Ascending aorta (tissue), 2 donors: ENCODE results near the gene UHMK1. TPM values are rescaled to one million over a fixed set of nuclear protein-coding genes. Genes with fewer than 3 reads are reported as not detected.
A peak's percentile ranks its signal among the peaks of the same experiment; 100 is the strongest.
"Not testable (repeated sequence)": the region's sequence is repeated elsewhere in the genome, so short reads cannot be mapped to it uniquely, and the experiment has no call there.

Source experiments
- DNase-seq, 2 donors: peaks; one replicate each; pipeline ENCODE4 v3.0.0-alpha.2; 2019; ENCODE audit warnings: low spot score in 2 of 2
- H3K27ac ChIP-seq, 2 donors: fragments of 200-600 bp; sonication (generic); one replicate each; pipeline ENCODE4 v1.5.1; 2016 to 2017; ENCODE audit warnings: mild to moderate bottlenecking in 1 of 2
- H3K27me3 ChIP-seq: fragments of 200-600 bp; sonication (generic); one replicate; pipeline ENCODE4 v1.5.1; 2017
- H3K36me3 ChIP-seq, 2 donors: fragments of 200-600 bp; sonication (generic); one replicate each; pipeline ENCODE4 v1.5.1; 2016
- H3K4me1 ChIP-seq, 2 donors: fragments of 200-600 bp; sonication (generic); one replicate each; pipeline ENCODE4 v1.5.1; 2016 to 2017; ENCODE audit warnings: mild to moderate bottlenecking in 1 of 2
- H3K4me3 ChIP-seq, 2 donors: fragments of 200-600 bp; sonication (generic); one replicate each; pipeline ENCODE4 v1.5.1; 2016 to 2017; ENCODE audit warnings: mild to moderate bottlenecking in 1 of 2
- H3K9me3 ChIP-seq, 2 donors: fragments of 200-600 bp; sonication (generic); one replicate each; pipeline ENCODE4 v1.5.1; 2016
- intact Hi-C: fragments of 100-400 bp; cut with DNase I; formaldehyde crosslinking; loops from one replicate; pipeline ENCODE4 v1.15.1; 2023
- total RNA-seq: library from RNA; depleted of rRNA; stranded (reverse); fragments of >200 nt; gene quantifications from one replicate; pipeline ENCODE4 v1.1.0, GENCODE V29; 2016
- TF ChIP-seq, protein P1 (sequence below), 3 experiments: fragments of 200-600 bp in 2 of 3; fragments of 450-650 bp in 1 of 3; sonication (generic) in 2 of 3; IDR thresholded peaks; one replicate each; pipeline ENCODE4 v1.5.1; 2016 to 2019; ENCODE audit warnings: antibody characterized with exemption in 3 of 3, mild to moderate bottlenecking in 1 of 3, moderate library complexity in 1 of 3

The UHMK1 gene, protein sequence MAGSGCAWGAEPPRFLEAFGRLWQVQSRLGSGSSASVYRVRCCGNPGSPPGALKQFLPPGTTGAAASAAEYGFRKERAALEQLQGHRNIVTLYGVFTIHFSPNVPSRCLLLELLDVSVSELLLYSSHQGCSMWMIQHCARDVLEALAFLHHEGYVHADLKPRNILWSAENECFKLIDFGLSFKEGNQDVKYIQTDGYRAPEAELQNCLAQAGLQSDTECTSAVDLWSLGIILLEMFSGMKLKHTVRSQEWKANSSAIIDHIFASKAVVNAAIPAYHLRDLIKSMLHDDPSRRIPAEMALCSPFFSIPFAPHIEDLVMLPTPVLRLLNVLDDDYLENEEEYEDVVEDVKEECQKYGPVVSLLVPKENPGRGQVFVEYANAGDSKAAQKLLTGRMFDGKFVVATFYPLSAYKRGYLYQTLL
- total RNA-seq = 13.6 TPM

DNA sequence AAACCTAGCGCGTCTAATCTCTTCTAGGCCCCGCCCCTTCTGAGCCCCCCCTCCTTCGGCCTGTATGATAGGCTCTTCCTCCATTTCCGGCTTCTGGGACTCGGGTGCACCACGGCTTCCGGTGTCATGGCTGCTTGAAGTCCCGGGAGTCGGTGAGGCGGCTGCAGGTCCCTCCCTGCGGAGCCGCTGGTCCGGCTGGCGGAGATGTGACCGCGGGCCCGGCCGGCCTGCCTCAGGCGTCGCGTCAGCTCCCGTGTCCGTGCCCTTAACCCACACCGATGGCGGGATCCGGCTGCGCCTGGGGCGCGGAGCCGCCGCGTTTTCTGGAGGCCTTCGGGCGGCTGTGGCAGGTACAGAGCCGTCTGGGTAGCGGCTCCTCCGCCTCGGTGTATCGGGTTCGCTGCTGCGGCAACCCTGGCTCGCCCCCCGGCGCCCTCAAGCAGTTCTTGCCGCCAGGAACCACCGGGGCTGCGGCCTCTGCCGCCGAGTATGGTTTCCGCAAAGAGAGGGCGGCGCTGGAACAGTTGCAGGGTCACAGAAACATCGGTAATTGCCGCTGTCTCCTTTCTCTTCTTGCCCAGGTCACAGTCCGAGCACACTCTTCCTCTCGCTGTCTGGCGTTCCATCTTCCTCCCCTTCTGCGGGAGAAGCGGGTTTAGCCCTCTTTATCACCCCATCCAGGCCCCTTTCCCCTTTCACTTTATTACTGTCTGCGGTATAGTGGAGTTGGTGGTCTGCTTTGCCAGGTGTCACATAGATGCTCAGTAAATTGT lies at the start of gene UHMK1:
UHMK1 (plus strand) TSS at position 96 of the 773 bp plus-strand sequence; CDS start at position 279, 183 bp downstream.
- H3K4me1 ChIP-seq = peaks cover 4 to 11% of the 10 kb centered on the region in 2 donors
- intact Hi-C loops = loop anchor here (5.0 to 10.0 kb wide), 2 partner anchors 64 to 443 kb away; partner anchors contain the start of gene UAP1

DNA sequence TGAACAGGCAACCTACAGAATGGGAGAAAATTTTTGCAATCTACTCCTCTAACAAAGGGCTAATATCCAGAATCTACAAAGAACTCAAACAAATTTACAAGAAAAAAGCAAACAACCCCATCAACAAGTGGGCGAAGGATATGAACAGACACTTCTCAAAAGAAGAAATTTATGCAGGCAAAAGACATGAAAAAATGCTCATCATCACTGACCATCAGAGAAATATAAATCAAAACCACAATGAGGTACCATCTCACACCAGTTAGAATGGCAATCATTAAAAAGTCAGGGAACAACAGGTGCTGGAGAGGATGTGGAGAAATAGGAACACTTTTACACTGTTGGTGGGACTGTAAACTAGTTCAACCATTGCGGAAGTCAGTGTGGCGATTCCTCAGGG lies 43.3 kb upstream of the UHMK1 start:
- not testable (repeated sequence) for H3K36me3 ChIP-seq

More for the DNA sequence above, at the start of gene UHMK1:
- H3K9me3 ChIP-seq = no peaks in the 10 kb centered on the region
- H3K27ac ChIP-seq = peak within 1 kb of the TSS; percentile 96 to 97
- TF ChIP-seq, protein P1, sequence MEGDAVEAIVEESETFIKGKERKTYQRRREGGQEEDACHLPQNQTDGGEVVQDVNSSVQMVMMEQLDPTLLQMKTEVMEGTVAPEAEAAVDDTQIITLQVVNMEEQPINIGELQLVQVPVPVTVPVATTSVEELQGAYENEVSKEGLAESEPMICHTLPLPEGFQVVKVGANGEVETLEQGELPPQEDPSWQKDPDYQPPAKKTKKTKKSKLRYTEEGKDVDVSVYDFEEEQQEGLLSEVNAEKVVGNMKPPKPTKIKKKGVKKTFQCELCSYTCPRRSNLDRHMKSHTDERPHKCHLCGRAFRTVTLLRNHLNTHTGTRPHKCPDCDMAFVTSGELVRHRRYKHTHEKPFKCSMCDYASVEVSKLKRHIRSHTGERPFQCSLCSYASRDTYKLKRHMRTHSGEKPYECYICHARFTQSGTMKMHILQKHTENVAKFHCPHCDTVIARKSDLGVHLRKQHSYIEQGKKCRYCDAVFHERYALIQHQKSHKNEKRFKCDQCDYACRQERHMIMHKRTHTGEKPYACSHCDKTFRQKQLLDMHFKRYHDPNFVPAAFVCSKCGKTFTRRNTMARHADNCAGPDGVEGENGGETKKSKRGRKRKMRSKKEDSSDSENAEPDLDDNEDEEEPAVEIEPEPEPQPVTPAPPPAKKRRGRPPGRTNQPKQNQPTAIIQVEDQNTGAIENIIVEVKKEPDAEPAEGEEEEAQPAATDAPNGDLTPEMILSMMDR (IDR thresholded peaks at IDR 0.05) = no peak
- peaks cover 12 to 18% of the 10 kb centered on the region in 2 donors for H3K36me3 ChIP-seq
- H3K4me3 ChIP-seq = peak within 1 kb of the TSS; percentile 85 to 99
- H3K27me3 ChIP-seq = no peaks in the 10 kb centered on the region
- peak; percentile 71 to 97 for DNase-seq

DNA sequence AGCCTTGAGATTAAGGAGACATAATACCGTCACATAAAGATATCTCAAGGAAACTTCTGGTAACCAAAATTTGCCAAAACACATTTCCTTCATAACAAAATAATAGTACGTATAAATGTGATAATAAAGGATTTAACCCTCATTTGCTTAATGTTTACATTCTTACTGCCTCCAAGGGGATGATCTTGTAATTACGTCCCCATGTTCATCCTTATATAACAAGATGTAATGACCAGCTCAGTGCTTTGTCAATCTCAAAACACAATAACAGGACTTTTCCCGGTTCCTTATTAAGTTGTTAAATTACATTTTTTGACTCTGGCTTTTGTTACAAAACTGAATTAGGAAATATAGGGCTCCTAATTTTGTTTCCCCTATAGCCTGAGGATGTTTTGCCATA lies 41.3 kb upstream of the UHMK1 start:
- no peaks in the 10 kb centered on the region for H3K9me3 ChIP-seq
- no peaks in the 10 kb centered on the region for H3K27me3 ChIP-seq
- H3K27ac ChIP-seq = no peak overlapping the region
- no peaks in the 10 kb centered on the region for H3K4me1 ChIP-seq
- TF ChIP-seq, protein P1 (IDR thresholded peaks at IDR 0.05) = no peak
- DNase-seq = no peak
- no peaks in the 10 kb centered on the region for H3K36me3 ChIP-seq
- intact Hi-C loops = no loop called here
- H3K4me3 ChIP-seq = no peak overlapping the region

More for the DNA sequence above, 43.3 kb upstream of the UHMK1 start:
- H3K4me1 ChIP-seq, H3K27ac ChIP-seq, intact Hi-C loops, DNase-seq, H3K9me3 ChIP-seq, H3K27me3 ChIP-seq, H3K4me3 ChIP-seq: not testable (repeated sequence)

DNA sequence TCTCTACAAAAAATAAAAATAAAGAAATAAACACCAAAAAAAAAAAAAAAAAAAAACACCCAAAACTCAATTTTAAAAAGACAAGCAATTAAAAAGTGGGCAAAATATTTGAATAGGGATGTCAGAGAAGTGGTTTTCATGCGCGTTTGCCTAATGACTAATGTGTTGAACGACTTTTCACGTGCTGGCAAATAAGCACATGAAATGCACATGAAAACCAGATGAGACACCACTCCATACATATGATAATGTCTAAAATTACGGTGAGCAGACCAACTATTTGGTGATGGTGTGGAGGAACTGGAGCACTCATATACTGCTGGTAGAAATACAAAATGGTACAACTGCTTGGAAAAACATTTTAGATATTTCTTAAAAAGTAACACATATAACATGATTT lies 39.4 kb upstream of the UHMK1 start:
- no peaks in the 10 kb centered on the region for H3K36me3 ChIP-seq
- TF ChIP-seq, protein P1 (IDR thresholded peaks at IDR 0.05) = no peak
- H3K9me3 ChIP-seq = no peaks in the 10 kb centered on the region
- intact Hi-C loops = no loop called here
- H3K4me3 ChIP-seq = no peak overlapping the region
- no peaks in the 10 kb centered on the region for H3K4me1 ChIP-seq
- no peaks in the 10 kb centered on the region for H3K27me3 ChIP-seq
- H3K27ac ChIP-seq = no peak overlapping the region
- no peak for DNase-seq

DNA sequence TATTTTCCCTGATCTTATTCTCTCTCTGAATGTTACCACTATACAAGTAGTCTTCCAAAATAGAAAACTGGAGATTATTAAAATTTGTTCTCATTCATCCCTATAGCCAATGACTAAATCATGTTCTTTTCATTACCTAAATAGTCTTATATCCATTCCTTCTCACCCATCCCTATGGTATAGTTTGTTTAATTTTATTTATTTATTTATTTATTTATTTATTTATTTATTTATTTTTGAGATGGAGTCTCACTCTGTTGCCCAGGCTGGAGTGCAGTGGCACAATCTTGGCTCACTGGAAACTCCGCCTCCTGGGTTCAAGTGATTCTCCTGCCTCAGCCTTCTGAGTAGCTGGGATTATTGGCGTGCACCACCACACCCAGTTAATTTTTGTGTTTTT lies 35.2 kb upstream of the UHMK1 start:
- H3K4me3 ChIP-seq, H3K4me1 ChIP-seq, H3K36me3 ChIP-seq, intact Hi-C loops, H3K27ac ChIP-seq, DNase-seq, H3K27me3 ChIP-seq, H3K9me3 ChIP-seq: not testable (repeated sequence)

DNA sequence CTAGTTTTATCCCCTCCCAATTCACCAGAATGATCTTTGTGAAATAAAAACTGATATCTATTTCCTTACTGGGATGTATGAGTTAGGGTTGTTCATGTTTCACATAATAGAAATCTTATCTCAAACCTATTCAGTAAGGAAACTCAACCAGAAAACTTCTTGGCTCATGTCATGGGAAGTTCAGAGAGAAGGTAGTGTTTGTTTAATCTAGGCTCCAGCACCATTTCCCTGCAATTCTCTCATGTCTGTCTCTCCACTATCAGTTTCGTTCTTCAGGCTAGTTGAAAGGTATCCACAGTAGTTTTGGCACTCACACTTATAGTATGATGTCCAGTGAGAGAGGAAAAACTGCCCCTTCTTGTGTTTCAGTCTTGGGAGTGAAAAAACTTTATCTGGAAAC lies 34.6 kb upstream of the UHMK1 start:
- no peaks in the 10 kb centered on the region for H3K36me3 ChIP-seq
- DNase-seq = no peak
- H3K4me3 ChIP-seq = no peak overlapping the region
- H3K27me3 ChIP-seq = no peaks in the 10 kb centered on the region
- H3K4me1 ChIP-seq = no peaks in the 10 kb centered on the region
- H3K9me3 ChIP-seq = no peaks in the 10 kb centered on the region
- intact Hi-C loops = no loop called here
- TF ChIP-seq, protein P1 (IDR thresholded peaks at IDR 0.05) = no peak
- no peak overlapping the region for H3K27ac ChIP-seq
